VCaP (cell line): ENCODE results near the gene CFB.

ENCODE experiments used
- H3K27ac ChIP-seq: fragments of 450-650 bp; 2 replicates; pipeline ENCODE4 v1.5.1; 2017
- TF ChIP-seq, protein P1 (sequence below): fragments of 450-650 bp; conservative IDR thresholded peaks from 2 replicates; pipeline ENCODE4 v1.5.1; 2017; ENCODE audit warnings: mild to moderate bottlenecking, moderate library complexity

Gene CFB

DNA sequence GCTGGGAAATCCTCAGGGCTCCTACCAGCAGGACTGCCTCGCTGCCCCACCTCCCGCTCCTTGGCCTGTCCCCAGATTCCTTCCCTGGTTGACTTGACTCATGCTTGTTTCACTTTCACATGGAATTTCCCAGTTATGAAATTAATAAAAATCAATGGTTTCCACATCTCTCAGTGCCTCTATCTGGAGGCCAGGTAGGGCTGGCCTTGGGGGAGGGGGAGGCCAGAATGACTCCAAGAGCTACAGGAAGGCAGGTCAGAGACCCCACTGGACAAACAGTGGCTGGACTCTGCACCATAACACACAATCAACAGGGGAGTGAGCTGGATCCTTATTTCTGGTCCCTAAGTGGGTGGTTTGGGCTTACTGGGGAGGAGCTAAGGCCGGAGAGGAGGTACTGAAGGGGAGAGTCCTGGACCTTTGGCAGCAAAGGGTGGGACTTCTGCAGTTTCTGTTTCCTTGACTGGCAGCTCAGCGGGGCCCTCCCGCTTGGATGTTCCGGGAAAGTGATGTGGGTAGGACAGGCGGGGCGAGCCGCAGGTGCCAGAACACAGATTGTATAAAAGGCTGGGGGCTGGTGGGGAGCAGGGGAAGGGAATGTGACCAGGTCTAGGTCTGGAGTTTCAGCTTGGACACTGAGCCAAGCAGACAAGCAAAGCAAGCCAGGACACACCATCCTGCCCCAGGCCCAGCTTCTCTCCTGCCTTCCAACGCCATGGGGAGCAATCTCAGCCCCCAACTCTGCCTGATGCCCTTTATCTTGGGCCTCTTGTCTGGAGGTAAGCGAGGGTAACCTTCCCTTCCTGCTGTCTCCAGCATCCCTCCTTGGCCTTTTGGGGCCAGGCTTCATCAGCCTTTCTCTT is at the start of gene CFB:
TSS of gene CFB (plus strand) at position 589 of the 863 bp plus-strand sequence. CDS start at position 716, 127 bp downstream.
- H3K27ac ChIP-seq, result no peak within 1 kb of the TSS

DNA sequence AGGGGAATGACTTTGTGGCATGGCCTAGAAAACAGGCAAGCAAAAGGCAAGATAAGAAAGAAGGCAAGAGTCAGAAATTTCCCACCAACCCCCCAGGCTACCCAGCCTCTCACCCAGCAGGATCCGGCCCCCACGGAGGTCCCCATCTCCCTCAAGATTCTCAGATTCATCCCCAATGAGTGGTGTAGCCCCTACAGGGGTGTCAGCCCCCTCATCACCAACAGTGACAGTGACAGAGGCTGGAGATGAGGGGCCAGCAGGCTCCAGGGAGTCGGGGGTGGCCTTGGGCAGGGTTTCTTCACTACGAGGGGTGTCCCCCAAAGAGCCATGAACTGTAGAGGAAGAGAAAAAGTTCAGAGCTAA is 49.4 kb upstream of the CFB start:
- peak overlapping the region; percentile 83 for H3K27ac ChIP-seq
- TF ChIP-seq, protein P1, sequence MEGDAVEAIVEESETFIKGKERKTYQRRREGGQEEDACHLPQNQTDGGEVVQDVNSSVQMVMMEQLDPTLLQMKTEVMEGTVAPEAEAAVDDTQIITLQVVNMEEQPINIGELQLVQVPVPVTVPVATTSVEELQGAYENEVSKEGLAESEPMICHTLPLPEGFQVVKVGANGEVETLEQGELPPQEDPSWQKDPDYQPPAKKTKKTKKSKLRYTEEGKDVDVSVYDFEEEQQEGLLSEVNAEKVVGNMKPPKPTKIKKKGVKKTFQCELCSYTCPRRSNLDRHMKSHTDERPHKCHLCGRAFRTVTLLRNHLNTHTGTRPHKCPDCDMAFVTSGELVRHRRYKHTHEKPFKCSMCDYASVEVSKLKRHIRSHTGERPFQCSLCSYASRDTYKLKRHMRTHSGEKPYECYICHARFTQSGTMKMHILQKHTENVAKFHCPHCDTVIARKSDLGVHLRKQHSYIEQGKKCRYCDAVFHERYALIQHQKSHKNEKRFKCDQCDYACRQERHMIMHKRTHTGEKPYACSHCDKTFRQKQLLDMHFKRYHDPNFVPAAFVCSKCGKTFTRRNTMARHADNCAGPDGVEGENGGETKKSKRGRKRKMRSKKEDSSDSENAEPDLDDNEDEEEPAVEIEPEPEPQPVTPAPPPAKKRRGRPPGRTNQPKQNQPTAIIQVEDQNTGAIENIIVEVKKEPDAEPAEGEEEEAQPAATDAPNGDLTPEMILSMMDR, result no peak

More for the DNA sequence above, at the start of gene CFB:
- TF ChIP-seq, protein P1, result no peak

DNA sequence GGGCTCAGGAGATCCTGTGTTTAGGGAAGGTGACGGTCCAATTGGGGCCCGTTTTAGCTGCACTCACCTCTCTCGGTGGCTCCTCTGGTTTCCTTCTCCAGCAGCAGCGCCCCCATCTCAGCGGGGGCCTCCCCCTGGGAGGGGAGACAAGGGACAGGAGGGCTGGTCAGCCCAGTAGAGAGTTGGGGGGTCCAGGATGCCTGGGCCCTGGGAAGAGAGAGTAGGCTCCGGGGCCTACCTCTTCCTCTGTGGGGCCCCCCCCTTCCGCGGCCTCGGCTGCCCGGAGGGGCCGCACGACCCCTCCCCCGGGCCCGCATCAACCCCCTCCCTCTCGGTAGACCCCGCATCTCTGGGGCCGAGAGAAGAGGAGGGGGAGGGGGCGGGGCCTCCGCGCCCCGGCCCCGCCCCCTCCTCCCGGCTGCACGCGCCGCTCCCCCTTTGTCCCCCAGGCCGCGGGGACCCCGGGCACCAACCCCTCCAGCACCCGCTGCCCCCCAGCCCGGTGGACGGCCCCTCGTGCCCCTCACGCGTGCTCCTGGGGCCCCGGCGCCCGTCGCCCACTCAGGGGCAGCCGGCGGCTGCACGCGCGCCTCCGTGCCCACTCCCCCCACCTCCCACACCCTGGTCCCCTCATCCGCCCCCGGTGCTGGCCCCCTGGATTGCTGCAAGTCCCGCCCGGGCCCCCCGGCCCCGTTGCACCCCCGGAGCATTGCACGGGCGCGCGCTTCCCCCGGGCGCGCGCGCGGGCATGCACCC is 48.9 kb upstream of the CFB start:
- TF ChIP-seq, protein P1, result no peak
- peak overlapping the region; percentile 83 for H3K27ac ChIP-seq

DNA sequence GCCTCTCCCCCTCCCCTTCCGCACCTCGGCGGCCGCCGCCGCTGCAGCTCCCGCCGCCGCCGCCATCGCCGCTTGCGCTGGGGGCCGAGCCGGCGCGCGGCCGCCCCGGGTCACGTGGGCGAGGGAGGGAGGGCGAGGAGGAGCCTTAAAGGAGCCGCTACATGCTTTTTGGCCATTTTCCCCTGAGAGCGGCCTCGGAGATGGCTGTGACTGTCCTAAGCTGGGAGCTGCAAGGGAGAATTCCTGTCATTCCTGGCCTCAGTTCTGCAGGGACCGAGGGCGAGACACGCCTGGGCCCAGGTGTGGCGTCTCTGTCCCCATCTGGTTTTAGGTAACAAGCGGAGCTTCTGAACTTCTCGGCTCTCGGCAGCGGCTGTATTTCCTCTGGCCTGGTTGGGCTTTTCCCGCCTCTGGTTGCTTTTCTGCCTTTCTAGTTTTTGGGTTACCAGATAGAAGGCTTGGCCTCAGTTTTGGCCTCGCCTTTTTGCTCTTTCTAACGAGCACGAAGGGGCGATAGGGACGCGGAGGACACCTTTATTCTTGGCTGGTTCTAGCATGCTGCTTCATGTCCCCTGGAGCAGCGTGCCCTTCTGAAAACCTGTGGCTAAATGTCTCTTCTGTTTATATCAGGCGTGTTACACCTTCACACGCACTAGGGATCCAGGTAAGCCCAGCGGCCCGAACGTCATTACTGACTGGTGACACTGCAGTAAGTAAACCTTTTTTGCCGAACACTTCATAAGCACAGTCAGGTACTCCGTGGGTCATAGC is 48.1 kb upstream of the CFB start, which contains the start of gene EHMT2:
TSS of gene EHMT2 (minus strand) at position 87 of the 771 bp plus-strand sequence. CDS start at position 66, 21 bp downstream.
- peak within 1 kb of the TSS; percentile 83 for H3K27ac ChIP-seq
- TF ChIP-seq, protein P1, result peak; percentile 21

DNA sequence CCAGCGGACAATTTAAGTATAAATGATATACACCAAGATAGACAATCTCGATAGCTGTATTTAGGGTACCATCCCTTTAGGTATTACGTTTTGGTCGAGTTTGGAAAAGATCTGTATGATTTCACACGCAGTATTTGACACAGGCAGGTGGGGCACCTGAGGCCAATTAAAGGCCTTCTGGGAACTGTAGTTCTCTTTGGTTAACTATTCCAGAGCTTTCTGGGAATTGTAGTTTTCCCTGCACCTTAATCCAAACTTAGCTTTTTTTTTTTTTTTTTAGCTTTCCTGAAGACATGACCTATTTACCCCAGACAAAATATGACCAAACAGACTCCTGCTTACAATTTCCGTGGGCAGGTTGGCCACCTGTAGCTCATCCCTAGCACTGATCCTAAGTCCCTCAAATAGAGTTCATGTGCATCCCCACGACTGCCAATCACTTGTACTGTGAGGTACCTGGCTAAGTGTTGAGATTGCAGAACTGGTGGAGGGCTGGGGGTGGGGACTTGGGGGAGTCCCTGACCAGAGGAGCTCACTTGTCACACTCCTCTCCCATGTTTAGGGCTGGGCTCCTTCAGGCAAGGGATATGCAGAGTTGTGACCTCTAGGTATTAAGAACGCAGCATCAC is 47.4 kb upstream of the CFB start:
- TF ChIP-seq, protein P1, result no peak
- peak overlapping the region; percentile 83 for H3K27ac ChIP-seq

DNA sequence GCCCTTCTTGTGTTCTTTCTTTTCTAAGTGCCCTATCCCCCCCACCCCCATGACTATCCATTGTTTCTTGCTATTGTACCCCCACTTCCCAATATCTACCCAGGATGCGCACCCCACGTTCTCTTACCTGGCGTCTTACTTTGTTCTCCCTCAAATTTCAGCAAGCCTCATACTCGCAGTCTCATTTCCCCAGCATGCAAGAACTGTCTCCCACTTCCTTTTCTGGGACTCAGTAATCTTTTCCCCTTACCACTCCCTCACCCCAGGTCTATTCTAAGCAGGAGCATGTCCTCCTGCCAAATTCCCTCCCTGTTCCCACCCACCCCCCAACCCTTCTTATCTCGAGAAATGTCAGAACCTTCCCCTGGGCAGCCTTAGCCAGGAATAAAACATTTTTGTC is 46.7 kb upstream of the CFB start:
- no peak overlapping the region for H3K27ac ChIP-seq
- TF ChIP-seq, protein P1, result no peak
